ENCODE results near the gene GABBR2.

GABBR2 gene

GRCh38 chr9:98720402-98720801 lies 11.7 kb upstream of the GABBR2 start:
- DNase-seq, result no peak

GRCh38 chr9:98719055-98719454 lies 10.3 kb upstream of the GABBR2 start:
- DNase-seq, result no peak

DNA sequence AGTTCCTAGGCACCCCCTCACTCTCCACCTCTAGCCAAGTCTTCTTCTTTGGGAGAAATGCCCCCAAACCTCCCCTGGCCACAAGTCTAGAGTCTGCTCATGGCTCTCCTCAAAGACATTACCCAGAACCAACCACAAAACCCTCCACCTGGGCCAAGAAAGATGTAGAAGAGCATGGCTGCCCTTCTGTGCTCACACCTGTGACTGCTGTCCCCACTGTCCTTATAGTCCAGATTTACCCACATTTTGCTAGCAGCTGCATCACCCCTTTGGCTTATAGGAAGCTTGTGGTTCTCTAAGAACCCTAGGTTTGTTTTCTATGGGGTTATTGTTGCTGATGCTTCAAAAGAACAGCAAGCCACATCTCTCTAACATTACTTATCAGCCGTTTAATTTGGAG lies 6.1 kb upstream of the GABBR2 start:
- no peak for DNase-seq

DNA sequence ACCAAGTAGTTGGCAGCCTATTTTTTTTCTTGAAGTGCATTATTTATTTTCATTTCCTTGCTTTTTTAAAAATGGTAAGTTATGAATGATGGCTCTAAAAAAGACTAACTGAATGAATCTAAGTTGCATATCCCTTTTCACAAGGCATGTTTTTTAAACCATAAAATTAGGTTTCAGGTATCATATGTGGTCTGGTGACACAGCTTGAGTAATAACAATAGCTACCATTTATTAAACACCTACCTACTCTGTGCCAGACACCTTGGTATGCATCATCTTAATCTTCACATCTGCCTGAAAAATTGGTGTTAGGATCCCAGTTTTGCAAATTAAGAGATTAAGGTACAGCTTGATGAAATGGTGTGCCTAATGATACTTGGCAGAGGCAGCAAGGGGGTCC lies 4.3 kb upstream of the GABBR2 start:
- no peak for DNase-seq

DNA sequence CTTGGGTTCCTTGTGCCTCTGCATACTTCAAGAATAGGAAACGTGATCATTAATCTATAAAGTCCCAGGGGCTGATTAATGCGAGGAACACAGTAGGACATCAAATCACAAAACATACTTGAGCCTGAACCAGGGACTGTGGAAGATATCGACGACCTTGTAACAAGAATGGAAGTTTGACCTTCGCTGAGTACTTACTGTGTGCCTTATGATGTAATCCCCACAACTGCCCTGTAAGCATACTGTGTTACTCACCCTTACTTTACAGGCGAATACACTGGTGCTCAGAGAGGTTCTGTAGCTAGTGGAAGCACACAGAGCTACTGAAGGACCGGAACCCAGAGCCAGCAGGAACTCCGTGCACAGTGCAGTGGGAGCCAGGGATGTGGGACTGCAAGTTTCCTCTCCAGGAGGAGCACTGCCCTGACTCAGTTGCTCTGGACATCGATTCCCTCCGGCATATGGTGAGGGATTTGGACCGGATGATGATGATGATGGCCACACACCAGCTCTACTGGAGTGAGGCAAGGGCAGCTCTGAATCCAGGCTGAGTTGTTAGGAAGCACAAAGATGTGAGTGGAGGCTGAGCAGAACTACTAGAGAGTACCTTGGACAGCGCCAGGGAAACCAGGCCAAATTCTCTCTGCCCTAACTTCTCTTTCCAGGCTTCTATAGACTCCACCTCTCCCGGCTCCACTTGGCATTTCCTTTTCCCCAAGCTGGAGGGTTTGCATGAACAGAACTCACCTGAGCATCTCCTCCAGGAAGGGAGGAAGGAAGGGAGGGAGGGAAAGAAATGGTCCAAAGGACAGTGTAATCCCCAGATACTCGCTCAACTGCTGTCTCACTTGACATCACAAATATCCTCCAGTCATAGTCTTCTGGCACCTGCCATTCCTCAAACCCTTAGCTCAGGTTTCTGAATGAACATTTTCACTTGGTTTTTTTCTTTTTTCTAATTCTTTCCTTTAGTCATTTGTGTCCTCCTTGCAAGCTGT lies 1.5 kb upstream of the GABBR2 start:
- peak; percentile 9 to 15 for DNase-seq

DNA sequence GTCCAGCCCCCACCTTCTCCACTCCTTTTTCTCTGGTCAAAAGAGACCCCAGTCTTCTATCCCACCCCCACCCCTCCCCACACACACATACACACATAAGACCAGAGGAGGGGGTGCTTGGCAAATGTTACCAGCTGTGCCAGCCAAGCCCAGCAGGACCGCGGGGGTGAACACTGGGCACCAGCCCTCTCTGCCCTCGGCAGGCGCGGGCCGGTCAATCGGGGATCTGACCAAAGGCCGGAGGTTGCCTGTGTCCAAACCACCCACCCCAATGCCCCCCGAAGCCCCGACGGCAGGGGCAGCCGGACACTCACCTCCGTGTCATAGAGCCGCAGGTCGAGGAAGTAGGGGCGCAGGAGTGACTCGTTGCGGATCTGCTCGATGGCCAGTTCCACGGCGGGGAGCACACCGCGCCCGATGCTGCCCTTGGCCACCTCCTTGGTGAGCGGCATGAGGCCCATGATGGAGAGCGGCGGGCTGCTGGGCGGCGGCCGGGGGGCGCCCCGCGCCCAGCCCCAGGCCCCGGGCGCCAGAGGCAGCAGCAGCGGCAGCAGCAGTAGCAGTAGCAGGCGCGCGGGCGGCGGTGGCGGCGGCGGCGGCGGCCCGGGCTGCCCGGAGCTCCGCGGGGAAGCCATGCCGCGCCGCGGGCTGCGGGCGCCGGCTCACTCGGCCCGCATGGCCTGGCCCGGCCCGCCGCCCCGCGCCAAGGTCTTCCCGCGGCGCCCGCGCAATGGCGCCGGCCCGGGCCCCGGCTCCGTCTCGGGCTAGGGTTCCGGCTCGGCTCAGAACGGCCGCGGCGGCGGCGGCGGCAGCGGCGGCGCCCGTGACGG lies 417 bp downstream of the GABBR2 start:
- no peak for DNase-seq

GRCh38 chr9:98707166-98708102 lies 1.3 kb downstream of the GABBR2 start:
- DNase-seq, result peak in 1 of 2 donors; percentile 10

- DNase-seq, result no peak
These were observed 2.0 kb downstream of the GABBR2 start for GRCh38 chr9:98706651-98707165.

DNA sequence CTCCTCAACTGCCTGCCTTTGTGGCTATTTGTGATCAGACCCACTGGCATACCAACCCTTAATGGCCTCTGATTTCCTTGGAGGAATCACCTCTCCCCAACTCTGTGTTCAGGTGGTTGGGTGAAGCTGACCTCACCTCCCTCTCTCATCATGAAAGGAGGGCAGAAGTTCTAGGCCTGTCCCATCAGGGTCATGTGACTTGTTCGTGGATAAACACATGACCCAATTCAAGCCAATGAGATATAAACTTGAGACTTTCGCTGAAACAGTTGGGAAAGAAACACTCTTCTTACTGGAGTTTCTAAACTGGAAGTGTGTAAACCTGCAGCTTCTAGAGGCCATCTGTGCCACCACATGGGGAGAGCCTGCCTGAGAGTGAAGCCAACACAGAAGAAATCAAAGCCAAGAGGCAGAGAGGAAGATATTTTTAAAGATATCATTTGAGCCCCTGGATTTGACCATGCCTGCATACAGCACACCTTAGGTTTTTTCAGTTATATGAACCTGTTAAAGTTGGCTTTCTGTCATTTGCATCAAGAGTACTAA lies 5.8 kb downstream of the GABBR2 start:
- DNase-seq, result no peak

DNA sequence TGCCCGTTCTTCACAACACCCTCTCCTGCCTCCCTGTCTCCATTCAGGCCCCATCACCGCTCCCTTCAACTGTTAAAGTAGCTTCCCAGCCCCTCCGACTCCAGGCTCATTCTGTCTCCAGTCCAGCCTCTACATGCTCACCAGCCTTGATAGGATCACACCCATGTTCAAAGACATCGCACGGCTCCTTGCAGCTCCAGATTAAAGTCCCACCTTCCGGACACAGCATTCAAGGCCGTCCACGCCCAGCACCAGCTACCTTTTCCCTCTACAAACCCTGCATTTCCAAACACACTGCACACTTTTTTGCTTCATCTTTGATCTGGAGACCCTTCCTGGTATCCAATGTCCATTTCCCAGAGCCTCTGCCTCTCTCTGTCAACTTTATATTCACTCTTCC lies 6.4 kb downstream of the GABBR2 start:
- DNase-seq, result no peak

DNA sequence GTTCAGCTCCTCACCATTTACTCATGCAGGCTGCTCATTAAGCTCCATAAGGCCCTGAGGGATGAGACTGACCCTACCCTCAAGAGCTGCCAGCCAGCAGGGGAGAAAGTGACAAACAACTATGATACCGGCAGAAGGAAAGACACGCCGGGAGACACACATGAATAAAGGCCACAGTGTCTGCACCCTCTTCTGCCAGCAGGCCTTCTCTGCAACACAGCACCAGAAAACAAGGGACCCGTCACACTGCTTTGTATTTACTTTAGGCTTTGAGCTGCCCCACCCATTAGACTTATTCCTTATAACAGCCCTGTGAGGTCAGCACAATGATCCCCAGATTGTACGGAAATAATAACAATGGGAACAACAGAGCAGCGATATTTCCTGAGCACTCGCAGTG lies 7.2 kb downstream of the GABBR2 start:
- DNase-seq, result no peak

GRCh38 chr9:98700801-98701200 lies 7.9 kb downstream of the GABBR2 start:
- no peak for DNase-seq

DNA sequence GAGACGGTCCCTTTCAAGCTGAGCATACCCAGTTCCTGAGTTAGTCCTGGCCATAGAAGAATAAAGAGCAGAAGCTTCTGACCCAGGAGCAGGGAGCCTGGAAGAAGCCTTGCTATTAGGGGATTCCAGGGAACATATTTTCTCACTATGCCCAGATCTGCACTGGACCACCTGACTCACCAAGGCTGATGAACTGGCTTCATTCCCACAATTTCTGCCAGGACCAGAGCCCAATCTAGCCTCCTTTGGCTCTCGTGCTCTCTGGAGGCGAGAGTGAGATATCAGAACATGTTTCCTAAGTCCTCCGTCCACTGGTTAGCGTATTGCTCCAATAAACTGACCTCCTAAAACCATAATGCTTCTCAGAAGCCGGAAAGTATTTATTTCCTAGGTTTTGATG lies 9.9 kb downstream of the GABBR2 start:
- no peak for DNase-seq

- no peak for DNase-seq
These were observed 13.8 kb downstream of the GABBR2 start for GRCh38 chr9:98694943-98695342.

- no peak for DNase-seq
These were observed 16.3 kb downstream of the GABBR2 start for GRCh38 chr9:98692392-98692791.

GRCh38 chr9:98691890-98692289 lies 16.8 kb downstream of the GABBR2 start:
- DNase-seq, result no peak

DNA sequence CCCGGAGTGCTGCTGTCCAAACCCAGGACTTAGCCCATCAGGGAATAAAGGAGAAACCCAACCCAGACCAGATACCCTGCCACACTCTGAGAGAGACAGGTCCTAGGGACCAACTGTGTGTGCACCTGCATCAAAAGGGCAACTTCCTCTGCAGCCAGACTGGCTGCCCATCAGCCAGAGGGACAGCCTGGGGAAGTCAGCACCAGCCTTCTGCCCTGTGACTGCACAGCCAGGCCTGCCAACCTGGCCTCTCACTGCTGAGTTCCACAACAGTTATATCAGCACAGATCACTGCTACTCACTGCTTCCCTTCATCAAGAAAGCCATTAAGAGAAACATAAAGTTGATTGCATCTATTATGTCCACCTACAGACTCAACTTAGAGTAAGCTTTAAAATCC lies 18.0 kb downstream of the GABBR2 start:
- no peak for DNase-seq

- no peak for DNase-seq
These were observed 19.8 kb downstream of the GABBR2 start for GRCh38 chr9:98688710-98689495.

GRCh38 chr9:98687911-98688310 lies 20.8 kb downstream of the GABBR2 start:
- DNase-seq, result no peak

GRCh38 chr9:98686961-98687855 lies 21.5 kb downstream of the GABBR2 start:
- DNase-seq, result no peak

Measured in inflammatory macrophage treated with lipopolysaccharide for 1 hour (primary cell).